ENCODE results near the gene USP9X. TPM values are rescaled to one million over a fixed set of nuclear protein-coding genes. Genes with fewer than 3 reads are reported as not detected.

USP9X gene
- total RNA-seq, 2 experiments from 2014 or later = 38.0 to 58.5 TPM

DNA sequence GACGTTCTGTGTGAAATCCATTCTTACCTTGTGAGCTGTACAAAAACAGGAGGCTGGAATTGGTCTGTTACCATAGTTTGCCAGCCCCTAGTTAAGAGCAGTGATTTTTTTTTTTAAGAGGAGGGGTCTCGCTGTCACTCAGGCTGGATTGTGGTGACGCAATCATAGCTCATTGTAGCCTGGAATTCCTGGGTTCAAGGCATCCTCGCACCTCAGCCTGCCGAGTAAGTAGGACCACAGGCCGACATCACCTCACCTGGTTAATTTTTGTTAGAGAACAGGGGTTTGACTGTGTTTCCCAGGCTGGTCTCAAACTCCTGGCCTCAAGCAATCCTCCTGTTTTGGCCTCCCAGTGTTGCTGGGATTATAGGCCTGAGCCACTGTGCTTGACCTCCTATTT lies 7.5 kb downstream of the USP9X start:
- TF ChIP-seq, protein P1, sequence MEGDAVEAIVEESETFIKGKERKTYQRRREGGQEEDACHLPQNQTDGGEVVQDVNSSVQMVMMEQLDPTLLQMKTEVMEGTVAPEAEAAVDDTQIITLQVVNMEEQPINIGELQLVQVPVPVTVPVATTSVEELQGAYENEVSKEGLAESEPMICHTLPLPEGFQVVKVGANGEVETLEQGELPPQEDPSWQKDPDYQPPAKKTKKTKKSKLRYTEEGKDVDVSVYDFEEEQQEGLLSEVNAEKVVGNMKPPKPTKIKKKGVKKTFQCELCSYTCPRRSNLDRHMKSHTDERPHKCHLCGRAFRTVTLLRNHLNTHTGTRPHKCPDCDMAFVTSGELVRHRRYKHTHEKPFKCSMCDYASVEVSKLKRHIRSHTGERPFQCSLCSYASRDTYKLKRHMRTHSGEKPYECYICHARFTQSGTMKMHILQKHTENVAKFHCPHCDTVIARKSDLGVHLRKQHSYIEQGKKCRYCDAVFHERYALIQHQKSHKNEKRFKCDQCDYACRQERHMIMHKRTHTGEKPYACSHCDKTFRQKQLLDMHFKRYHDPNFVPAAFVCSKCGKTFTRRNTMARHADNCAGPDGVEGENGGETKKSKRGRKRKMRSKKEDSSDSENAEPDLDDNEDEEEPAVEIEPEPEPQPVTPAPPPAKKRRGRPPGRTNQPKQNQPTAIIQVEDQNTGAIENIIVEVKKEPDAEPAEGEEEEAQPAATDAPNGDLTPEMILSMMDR (conservative IDR thresholded peaks at IDR 0.05; ENCODE audit: low read length) = no peak
- no peak for TF ChIP-seq EZH2phosphoT487 (IDR thresholded peaks at IDR 0.05; ENCODE audit: borderline replicate concordance, low read depth, low read length)
- Histone ChIP-seq H3K36me3 (ENCODE audit: insufficient read depth, low read length) (peaks cover 59% of the 10 kb centered on the region), H4K20me1 (ENCODE audit: insufficient read depth, low read length) (peaks cover 39% of the 10 kb centered on the region), H3K4me2 (ENCODE audit: low read length) (no peak overlapping the region), H3K9me2 (ENCODE audit: insufficient read depth, low read length) (no peaks in the 10 kb centered on the region), H3K9me3 (ENCODE audit: low read length) (no peaks in the 10 kb centered on the region), H3K79me2 (ENCODE audit: insufficient read depth, low read depth, low read length) (peaks cover 100% of the 10 kb centered on the region), H3K4me1 (ENCODE audit: insufficient read depth, low read length, poor library complexity, severe bottlenecking) (peaks cover 37% of the 10 kb centered on the region), H3K4me3 (ENCODE audit: low read depth, low read length, poor library complexity, severe bottlenecking) (no peak overlapping the region), H2AFZ (ENCODE audit: low read length) (no peak overlapping the region), H3K27ac (ENCODE audit: low read depth, low read length, poor library complexity, severe bottlenecking) (no peak overlapping the region)
- POLR2A ChIA-PET = no interaction called here
- BruUV-seq (replicated peaks) = no TSS peak
- CTCF ChIA-PET (ENCODE audit: unreplicated experiment) = no interaction called here
- intact Hi-C loops (cut with micrococcal nuclease; ENCODE audit: unreplicated experiment) = no loop called here
- DNase-seq (ENCODE audit: low spot score) = no peak

DNA sequence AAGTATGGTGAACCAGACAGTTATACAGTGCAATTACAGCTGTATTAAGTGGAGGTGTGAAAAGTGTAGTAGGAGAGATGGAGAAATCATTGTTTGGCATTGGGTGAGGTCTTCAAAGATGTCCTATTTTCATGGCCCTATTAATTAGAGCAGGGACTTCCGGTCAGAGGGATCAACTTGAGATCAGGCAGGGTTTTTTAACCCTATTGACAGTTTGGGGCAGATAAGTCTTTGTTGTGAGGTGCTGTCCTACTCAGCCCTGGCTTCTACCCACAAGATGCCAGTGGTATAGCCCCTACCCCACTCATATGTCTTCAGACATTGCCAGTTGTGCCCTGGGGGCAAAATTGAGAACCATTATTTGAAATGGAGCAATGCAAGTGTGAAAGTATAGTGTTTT lies 9.9 kb downstream of the USP9X start:
- no peak overlapping the region for H3K27ac ChIP-seq (ENCODE audit: low read depth, low read length, poor library complexity, severe bottlenecking)
- H3K36me3 ChIP-seq (ENCODE audit: insufficient read depth, low read length) = peaks cover 61% of the 10 kb centered on the region
- no peak for DNase-seq (ENCODE audit: low spot score)
- no TSS peak for BruUV-seq (replicated peaks)
- CTCF ChIA-PET (ENCODE audit: unreplicated experiment) = no interaction called here
- POLR2A ChIA-PET = no interaction called here
- peaks cover 100% of the 10 kb centered on the region for H3K79me2 ChIP-seq (ENCODE audit: insufficient read depth, low read depth, low read length)
- TF ChIP-seq, protein P1 (conservative IDR thresholded peaks at IDR 0.05; ENCODE audit: low read length) = no peak
- no peak for TF ChIP-seq EZH2phosphoT487 (IDR thresholded peaks at IDR 0.05; ENCODE audit: borderline replicate concordance, low read depth, low read length)
- H4K20me1 ChIP-seq (ENCODE audit: insufficient read depth, low read length) = peaks cover 24% of the 10 kb centered on the region
- intact Hi-C loops (cut with micrococcal nuclease; ENCODE audit: unreplicated experiment) = no loop called here
- no peaks in the 10 kb centered on the region for H3K9me2 ChIP-seq (ENCODE audit: insufficient read depth, low read length)
- H2AFZ ChIP-seq (ENCODE audit: low read length) = no peak overlapping the region
- H3K4me1 ChIP-seq (ENCODE audit: insufficient read depth, low read length, poor library complexity, severe bottlenecking) = peaks cover 17% of the 10 kb centered on the region
- H3K4me3 ChIP-seq (ENCODE audit: low read depth, low read length, poor library complexity, severe bottlenecking) = no peak overlapping the region
- H3K9me3 ChIP-seq (ENCODE audit: low read length) = no peaks in the 10 kb centered on the region
- no peak overlapping the region for H3K4me2 ChIP-seq (ENCODE audit: low read length)

- H4K20me1 ChIP-seq (ENCODE audit: insufficient read depth, low read length) = peaks cover 17% of the 10 kb centered on the region
- H3K4me2 ChIP-seq (ENCODE audit: low read length) = no peak overlapping the region
- CTCF ChIA-PET (ENCODE audit: unreplicated experiment) = interaction anchor here (0.6 kb wide), 1 partner anchor 11 kb away, joined by 4 read pairs; no protein-coding TSS in a partner anchor
Observed at GRCh38 chrX:41095908-41096307, 10.7 kb downstream of the USP9X start.

More at GRCh38 chrX:41095908-41096307, 10.7 kb downstream of the USP9X start:
- Histone ChIP-seq H3K4me1 (ENCODE audit: insufficient read depth, low read length, poor library complexity, severe bottlenecking) (peaks cover 11% of the 10 kb centered on the region), H3K9me2 (ENCODE audit: insufficient read depth, low read length) (no peaks in the 10 kb centered on the region), H3K9me3 (ENCODE audit: low read length) (no peaks in the 10 kb centered on the region), H3K4me3 (ENCODE audit: low read depth, low read length, poor library complexity, severe bottlenecking) (no peak overlapping the region), H2AFZ (ENCODE audit: low read length) (no peak overlapping the region), H3K27ac (ENCODE audit: low read depth, low read length, poor library complexity, severe bottlenecking) (no peak overlapping the region), H3K79me2 (ENCODE audit: insufficient read depth, low read depth, low read length) (peaks cover 100% of the 10 kb centered on the region), H3K36me3 (ENCODE audit: insufficient read depth, low read length) (peaks cover 55% of the 10 kb centered on the region)
- intact Hi-C loops (cut with micrococcal nuclease; ENCODE audit: unreplicated experiment) = no loop called here
- POLR2A ChIA-PET = no interaction called here
- BruUV-seq (replicated peaks) = no TSS peak
- DNase-seq (ENCODE audit: low spot score) = no peak
- no peak for TF ChIP-seq EZH2phosphoT487 (IDR thresholded peaks at IDR 0.05; ENCODE audit: borderline replicate concordance, low read depth, low read length)
- TF ChIP-seq, protein P1 (conservative IDR thresholded peaks at IDR 0.05; ENCODE audit: low read length) = no peak
